B cell (primary cell): ENCODE measurements around the gene PRKCZ. TPM values are rescaled to one million over a fixed set of nuclear protein-coding genes. Genes with fewer than 3 reads are reported as not detected.
A peak's percentile ranks its signal among the peaks of the same experiment; 100 is the strongest.

Experiments used
- ATAC-seq: fragments of 200-7000 bp; cut with Tn5 transposase; one replicate; pipeline ENCODE4 v1.10.0; 2021; ENCODE audit warnings: low read depth, mild to moderate bottlenecking, moderate number of reproducible peaks, moderate library complexity
- CTCF ChIA-PET: fragments of 350-600 bp; sonication (Branson Sonifier 250); formaldehyde crosslinking; loops from one replicate; lab custom pipeline; 2021; ENCODE audit warnings: antibody characterized with exemption, inconsistent platforms; lab: Charles Lee
- POLR2A ChIA-PET: fragments of 350-600 bp; sonication (Branson Sonifier 250); formaldehyde crosslinking; loops from one replicate; lab custom pipeline; 2021; ENCODE audit warnings: antibody characterized with exemption; lab: Charles Lee
- DNase-seq: peaks from one replicate; pipeline ENCODE4 v3.0.0; 2013
- H2AFZ ChIP-seq: 2 replicates; pipeline ENCODE4 v1.6.1; 2012; ENCODE audit warnings: mild to moderate bottlenecking, low read depth, low read length; ENCODE audit not compliant: insufficient read depth, poor library complexity, severe bottlenecking
- H3K27ac ChIP-seq, 2 donors: 1 replicate in 1 of 2; 2 replicates in 1 of 2; pipeline ENCODE4 v1.5.1; 2012 to 2013; ENCODE audit warnings: low read length in 2 of 2, mild to moderate bottlenecking in 2 of 2, moderate library complexity in 1 of 2
- H3K27me3 ChIP-seq, 4 experiments: fragments of 200-600 bp in 1 of 4; sonication (generic) in 1 of 4; replicated peaks in 1 of 4; 1 replicate in 2 of 4; 2 replicates in 2 of 4; pipeline versions ENCODE4 v1.6.1 to v1.7.0; 2013 to 2016; ENCODE audit warnings: low read length in 3 of 4, mild to moderate bottlenecking in 2 of 4, mixed read lengths in 1 of 4, moderate library complexity in 1 of 4; ENCODE audit not compliant: insufficient read depth in 4 of 4, control insufficient read depth in 3 of 4; ENCODE audit errors: control extremely low read depth in 1 of 4
- H3K36me3 ChIP-seq, 2 experiments: replicated peaks in 1 of 2; 1 replicate in 1 of 2; 2 replicates in 1 of 2; pipeline versions ENCODE4 v1.6.1 to v1.7.1; 2013; ENCODE audit warnings: low read length in 1 of 2; ENCODE audit not compliant: insufficient read depth in 2 of 2, control insufficient read depth in 1 of 2; ENCODE audit errors: control extremely low read depth in 1 of 2, extremely low read depth in 1 of 2
- H3K4me1 ChIP-seq, 2 donors: fragments of 200-600 bp in 1 of 2; sonication (generic) in 1 of 2; 1 replicate in 1 of 2; 2 replicates in 1 of 2; pipeline versions ENCODE4 v1.5.1 to v1.6.1; 2013 to 2017; ENCODE audit warnings: low read length in 2 of 2; ENCODE audit not compliant: control insufficient read depth in 2 of 2, insufficient read depth in 2 of 2
- H3K4me2 ChIP-seq: replicated peaks from 2 replicates; pipeline ENCODE3; 2012; ENCODE audit warnings: mild to moderate bottlenecking, low read depth, low read length; ENCODE audit not compliant: poor library complexity, severe bottlenecking
- H3K4me3 ChIP-seq, 5 experiments: fragments of 200-600 bp in 1 of 5; sonication (generic) in 1 of 5; 1 replicate in 3 of 5; 2 replicates in 2 of 5; pipeline versions ENCODE4 v1.5.1 to v1.7.0; 2011 to 2016; ENCODE audit warnings: low read length in 4 of 5, mild to moderate bottlenecking in 4 of 5, low read depth in 2 of 5, control low read depth in 1 of 5, moderate library complexity in 1 of 5; ENCODE audit not compliant: insufficient read depth in 1 of 5; ENCODE audit errors: control extremely low read depth in 1 of 5, extremely low read depth in 1 of 5
- H3K79me2 ChIP-seq: fragments of 200-600 bp; sonication (generic); one replicate; pipeline ENCODE4 v1.6.0; 2016; ENCODE audit warnings: low read length; ENCODE audit not compliant: control insufficient read depth, insufficient read depth
- H3K9ac ChIP-seq: fragments of 200-600 bp; sonication (generic); 2 replicates; pipeline ENCODE4 v1.6.1; 2017; ENCODE audit warnings: mild to moderate bottlenecking, low read length, moderate library complexity
- H3K9me3 ChIP-seq, 3 donors: one replicate each; pipeline versions ENCODE4 v1.6.1 to v1.7.1; 2013; ENCODE audit warnings: low read length in 2 of 3; ENCODE audit not compliant: control insufficient read depth in 2 of 3, insufficient read depth in 1 of 3; ENCODE audit errors: control extremely low read depth in 1 of 3
- H4K20me1 ChIP-seq: 2 replicates; pipeline ENCODE4 v1.6.0; 2012; ENCODE audit warnings: mild to moderate bottlenecking, low read length; ENCODE audit not compliant: insufficient read depth, control insufficient read depth, poor library complexity, severe bottlenecking
- H3K27ac Mint-ChIP-seq: one replicate; pipeline ENCODE4 v1.8.0; 2021; ENCODE audit warnings: mixed read lengths
- H3K27me3 Mint-ChIP-seq: one replicate; pipeline ENCODE4 v1.8.0; 2021; ENCODE audit warnings: mixed read lengths
- H3K4me1 Mint-ChIP-seq: one replicate; pipeline ENCODE4 v1.8.0; 2021; ENCODE audit warnings: mixed read lengths
- H3K4me3 Mint-ChIP-seq: one replicate; pipeline ENCODE4 v1.8.0; 2021; ENCODE audit warnings: mixed read lengths
- H3K9me3 Mint-ChIP-seq: one replicate; pipeline ENCODE4 v1.8.0; 2022; ENCODE audit warnings: mixed read lengths; ENCODE audit not compliant: insufficient read depth
- CTCF ChIP-seq: fragments of 200-600 bp; IDR thresholded peaks from one replicate; pipeline ENCODE4 v1.8.0; 2022; ENCODE audit warnings: antibody characterized with exemption, mild to moderate bottlenecking
- EZH2 ChIP-seq: IDR thresholded peaks from 2 replicates; pipeline ENCODE4 v1.6.1; 2012; ENCODE audit warnings: borderline replicate concordance, low read depth, mild to moderate bottlenecking, moderate library complexity, low read length; ENCODE audit not compliant: insufficient read depth, poor library complexity, severe bottlenecking
- WGBS: methylation state at CpG from one replicate; pipeline ENCODE4 v1.1.5; 2013; ENCODE audit warnings: missing lambda C conversion rate; ENCODE audit not compliant: insufficient coverage; 5-methylcytosine and 5-hydroxymethylcytosine counted together
- intact Hi-C: fragments of 100-400 bp; cut with micrococcal nuclease; formaldehyde crosslinking; loops from one replicate; pipeline ENCODE4 v1.10.0; 2022
- polyA plus RNA-seq: library from polyadenylated mRNA; depleted of rRNA; stranded (reverse); fragments of >200 nt; gene quantifications from 2 replicates; pipeline ENCODE4 v1.2.3, GENCODE V29; 2012
- total RNA-seq, 2 donors: library from RNA; stranded (reverse); fragments of 120-200 nt in 1 of 2; gene quantifications; 1 replicate in 1 of 2; 2 replicates in 1 of 2; pipeline versions ENCODE4 v1.2.3 to v1.2.4, GENCODE V29; 2013 to 2022

The PRKCZ gene
- total and polyA plus RNA-seq, 2 donors (not counting 1 experiment from before 2014, with no cell fraction given), result 17.9 to 53.2 TPM

- Mint-ChIP-seq H3K27me3 (no peaks in the 10 kb centered on the region), H3K27ac (peak overlapping the region; percentile 96), H3K9me3 (no peaks in the 10 kb centered on the region), H3K4me1 (peaks cover 24% of the 10 kb centered on the region), H3K4me3 (no peak overlapping the region)
- CTCF ChIA-PET, result interaction anchor here (0.6 to 13.5 kb wide), 19 partner anchors 8 to 403 kb away, joined by 3 to 295 read pairs (median 6); partner anchors contain the start of genes MORN1, PEX10, RER1 and SKI
- Histone ChIP-seq H2AFZ (peak overlapping the region; percentile 82), H3K4me2 (peak overlapping the region; percentile 96), H3K36me3 (peaks cover 0 to 6% of the 10 kb centered on the region in 2 experiments), H3K27me3 (no peaks in the 10 kb centered on the region), H3K9ac (no peak overlapping the region), H3K9me3 (no peaks in the 10 kb centered on the region), H3K4me1 (peaks cover 31 to 42% of the 10 kb centered on the region in 2 donors), H4K20me1 (peaks cover under 1% of the 10 kb centered on the region), H3K79me2 (peaks cover 11% of the 10 kb centered on the region), H3K27ac (peak overlapping the region; percentile 80 to 84), H3K4me3 (no peak overlapping the region)
- TF ChIP-seq CTCF, result no peak
- TF ChIP-seq EZH2, result no peak
- ATAC-seq (no peak), DNase-seq (no peak)
- 95% methylated on average over 10 of the region's 11 CpGs for WGBS
- POLR2A ChIA-PET, result interaction anchor here (0.5 to 2.3 kb wide), 10 partner anchors 32 to 359 kb away, joined by 3 to 24 read pairs (median 5); partner anchors contain the start of genes MORN1 and RER1
- intact Hi-C loops, result loop anchor here (1.0 to 10.0 kb wide), 8 partner anchors 10 to 1229 kb away; partner anchors contain the start of genes MORN1, PANK4, PEX10 and RER1
Measured at GRCh38 chr1:2195785-2196184, 145.6 kb downstream of the PRKCZ start.
